Epithelial cell of prostate (primary cell): ENCODE data around the gene KRTAP9-1.
"Not testable (repeated sequence)": the region's sequence is repeated elsewhere in the genome, so short reads cannot be mapped to it uniquely, and the experiment has no call there.

Source experiments
- DNase-seq: peaks from one replicate; pipeline ENCODE4 v3.0.0-alpha.2; 2011; ENCODE audit warnings: low read depth, low spot score
- H3K27ac ChIP-seq: fragments of 450-650 bp; 2 replicates; pipeline ENCODE4 v1.5.1; 2017; ENCODE audit warnings: mild to moderate bottlenecking

Gene KRTAP9-1

DNA sequence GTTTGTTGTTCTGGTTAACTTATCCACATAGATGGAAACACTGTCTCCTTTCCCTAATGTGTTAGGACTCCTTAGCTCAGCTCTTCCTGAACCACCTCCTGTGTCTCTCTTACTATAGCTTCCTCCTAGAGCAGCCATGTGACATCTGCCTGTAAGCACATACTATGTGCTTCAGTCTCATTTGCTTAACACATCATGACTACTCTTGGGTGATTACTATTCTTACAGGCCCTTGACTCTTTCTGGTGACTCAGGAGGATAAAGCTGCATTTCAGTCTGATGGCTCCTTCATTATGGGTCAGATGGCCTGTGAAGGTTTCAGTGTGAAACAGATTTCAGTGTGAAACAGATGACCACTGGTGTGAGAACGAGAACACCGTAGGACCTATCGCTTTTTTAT, 11.3 kb upstream of the KRTAP9-1 start:
- DNase-seq = peak; percentile 51
- H3K27ac ChIP-seq = peak overlapping the region; percentile 60

- H3K27ac ChIP-seq = peak overlapping the region; percentile 60
- no peak for DNase-seq
Measured at GRCh38 chr17:41178843-41179616, 10.7 kb upstream of the KRTAP9-1 start.

DNA sequence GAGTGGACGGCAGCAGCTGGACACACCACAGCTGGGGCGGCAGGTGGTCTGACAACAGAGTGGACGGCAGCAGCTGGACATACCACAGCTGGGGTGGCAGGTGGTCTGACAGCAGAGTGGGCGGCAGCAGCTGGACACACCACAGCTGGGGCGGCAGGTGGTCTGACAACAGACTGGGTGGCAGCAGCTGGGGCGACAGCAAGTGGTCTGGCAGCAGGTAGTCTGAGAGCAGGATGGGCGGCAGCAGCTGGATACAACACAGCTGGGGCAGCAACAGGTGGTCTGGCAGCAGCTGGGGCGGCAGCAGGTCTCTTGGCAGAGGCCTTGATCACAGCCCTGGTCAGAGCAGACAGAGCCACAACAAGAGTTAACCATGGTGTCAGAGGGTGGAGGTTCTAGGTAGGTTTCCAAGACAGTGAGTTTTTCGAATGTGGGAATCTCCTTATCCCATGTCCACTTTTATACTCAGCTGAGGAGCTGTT, 5.2 kb upstream of the KRTAP9-1 start, which contains the start of gene KRTAP4-1:
Gene KRTAP4-1, minus strand, starts transcription at position 432 of the 482 bp plus-strand sequence. Its CDS starts 57 bp downstream, at position 375.
- no peak within 1 kb of the TSS for H3K27ac ChIP-seq
- no peak for DNase-seq

- H3K27ac ChIP-seq = no peak overlapping the region
- DNase-seq = no peak
Measured at GRCh38 chr17:41185001-41185400, 4.7 kb upstream of the KRTAP9-1 start.

- DNase-seq = no peak
Measured at GRCh38 chr17:41186872-41187271, 2.8 kb upstream of the KRTAP9-1 start.

DNA sequence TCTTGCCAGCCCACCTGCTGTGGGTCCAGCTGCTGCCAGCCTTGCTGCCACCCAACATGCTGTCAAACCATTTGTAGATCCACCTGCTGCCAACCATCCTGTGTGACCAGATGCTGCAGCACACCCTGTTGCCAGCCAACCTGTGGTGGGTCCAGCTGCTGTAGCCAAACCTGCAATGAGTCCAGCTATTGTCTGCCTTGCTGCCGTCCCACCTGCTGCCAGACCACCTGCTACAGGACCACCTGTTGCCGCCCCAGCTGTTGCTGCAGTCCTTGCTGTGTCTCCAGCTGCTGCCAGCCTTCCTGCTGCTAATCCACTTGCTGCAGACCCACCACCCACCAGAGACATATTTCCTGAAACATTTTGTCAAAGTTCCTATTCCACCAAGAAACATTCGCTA, 641 bp downstream of the KRTAP9-1 start:
- DNase-seq = no peak
- no peak overlapping the region for H3K27ac ChIP-seq

More at GRCh38 chr17:41186872-41187271, 2.8 kb upstream of the KRTAP9-1 start:
- H3K27ac ChIP-seq = no peak overlapping the region

DNA sequence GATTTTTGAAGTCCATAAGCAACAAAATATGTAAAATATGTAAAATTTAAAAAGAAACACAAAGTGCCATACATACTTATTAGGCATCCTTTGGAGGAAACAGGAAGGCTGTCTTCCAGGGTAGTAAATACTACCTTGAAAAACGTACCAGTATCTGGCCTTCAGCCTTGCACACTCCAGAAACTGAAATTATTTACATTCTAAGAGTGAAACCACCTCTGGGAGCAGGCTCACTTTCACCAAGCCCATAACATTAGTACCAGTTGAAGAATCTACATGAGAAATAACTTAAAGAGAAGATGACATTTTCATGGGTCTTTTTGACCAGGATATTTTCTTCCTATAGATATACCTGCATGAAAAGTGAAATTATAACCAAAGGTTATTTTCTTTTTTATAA, 6.4 kb downstream of the KRTAP9-1 start:
- DNase-seq = no peak

DNA sequence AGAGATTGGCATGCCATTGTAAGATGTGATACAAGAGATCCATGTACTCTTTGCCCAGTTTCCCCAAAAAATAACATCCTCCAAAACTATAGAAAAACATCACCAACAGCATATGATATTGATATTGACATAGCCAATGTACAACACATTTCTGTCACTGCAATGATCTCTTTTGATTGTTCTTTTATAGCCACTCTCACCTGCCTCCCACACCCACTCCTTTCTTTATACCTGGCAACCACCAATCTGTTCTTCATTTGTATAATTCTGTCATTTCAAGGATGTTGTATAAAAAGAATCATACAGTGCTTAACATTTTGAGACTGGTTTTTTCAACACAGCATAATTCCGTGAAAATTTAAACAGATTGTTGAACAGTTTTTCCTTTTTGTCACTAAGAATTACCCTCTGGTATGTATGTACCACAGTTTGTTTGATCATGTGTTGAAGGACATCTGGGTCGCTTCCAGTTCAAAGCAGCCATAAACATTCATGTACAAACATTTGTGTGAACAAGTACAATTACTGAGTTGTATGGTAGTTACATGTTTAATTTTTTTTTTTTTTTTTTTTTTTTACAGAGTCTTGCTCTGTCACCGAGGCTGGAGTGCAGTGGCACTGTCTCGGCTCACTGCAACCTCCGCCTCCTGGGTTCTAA, 9.9 kb downstream of the KRTAP9-1 start:
- H3K27ac ChIP-seq = no peak overlapping the region
- DNase-seq = no peak

More for the DNA sequence above, 6.4 kb downstream of the KRTAP9-1 start:
- no peak overlapping the region for H3K27ac ChIP-seq

DNA sequence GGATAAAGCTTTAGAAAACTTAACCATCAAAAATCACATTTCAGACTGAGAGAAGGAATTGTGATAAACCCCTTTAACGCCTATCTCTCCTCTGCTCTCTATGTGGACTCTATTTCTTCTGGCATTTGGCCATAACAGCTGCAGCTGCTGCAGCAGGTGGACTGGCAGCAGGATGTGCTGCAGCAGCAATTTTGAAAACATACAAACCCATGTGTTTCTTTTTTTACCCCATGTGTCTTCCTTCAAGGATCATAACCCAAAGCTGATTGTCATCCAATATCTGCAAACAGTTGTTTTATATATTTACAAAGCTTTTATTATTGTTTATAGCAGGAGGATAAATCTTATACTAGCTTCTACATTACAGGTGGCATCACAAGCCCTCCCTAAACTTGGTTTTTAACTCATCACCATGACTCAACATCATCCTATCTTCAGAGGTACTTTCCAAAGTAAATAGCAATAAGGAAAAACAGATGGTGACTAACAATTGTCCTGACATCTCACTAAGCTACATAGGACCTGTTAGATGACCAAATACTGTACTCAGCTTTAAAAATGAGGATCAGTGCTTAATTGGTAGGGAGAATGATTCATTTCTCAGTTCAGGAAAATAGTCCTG, 22.3 kb downstream of the KRTAP9-1 start:
- peak; percentile 53 for DNase-seq
- no peak overlapping the region for H3K27ac ChIP-seq

DNA sequence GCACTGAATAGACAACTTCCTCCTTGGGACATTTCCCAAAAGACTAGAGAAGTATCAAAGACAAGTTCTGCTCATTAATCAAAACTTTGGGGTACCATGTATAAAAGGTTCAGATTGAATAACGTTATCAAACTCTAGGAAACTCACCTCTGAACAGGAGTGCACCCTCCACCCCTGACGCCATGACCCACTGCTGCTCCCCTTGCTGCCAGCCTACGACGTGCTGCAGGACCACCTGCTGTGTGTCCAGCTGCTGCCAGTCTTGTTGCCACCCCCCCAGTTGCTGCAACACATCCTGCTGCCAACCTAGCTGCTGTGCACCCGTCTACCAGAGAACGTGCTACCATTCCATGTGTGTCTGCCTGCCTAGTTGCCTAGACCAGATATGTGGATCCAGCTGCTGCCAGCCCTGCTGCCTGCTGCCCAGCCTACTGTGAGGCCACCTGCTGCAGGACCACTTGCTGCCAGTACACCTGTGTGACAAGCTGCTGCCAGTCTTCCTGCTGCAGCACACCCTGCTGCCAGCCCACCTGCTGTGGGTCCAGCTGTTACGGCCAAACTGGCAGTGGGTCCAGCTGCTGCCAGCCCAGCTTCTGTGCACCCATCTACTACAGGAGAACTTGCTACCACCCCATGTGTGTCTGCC, 23.0 kb downstream of the KRTAP9-1 start:
- no peak for DNase-seq
- H3K27ac ChIP-seq = no peak overlapping the region

GRCh38 chr17:41215681-41216080, 26.0 kb downstream of the KRTAP9-1 start:
- no peak for DNase-seq
- no peak overlapping the region for H3K27ac ChIP-seq

- no peak for DNase-seq
- H3K27ac ChIP-seq = no peak overlapping the region
Measured at GRCh38 chr17:41223821-41224220, 34.1 kb downstream of the KRTAP9-1 start.

- no peak overlapping the region for H3K27ac ChIP-seq
- DNase-seq = no peak
Measured at GRCh38 chr17:41226051-41226450, 36.4 kb downstream of the KRTAP9-1 start.

GRCh38 chr17:41226598-41227095, 37.0 kb downstream of the KRTAP9-1 start, which contains the start of gene KRTAP9-2:
TSS of gene KRTAP9-2 (plus strand) at chr17:41226648. CDS start at chr17:41226655, 7 bp downstream.
- not testable (repeated sequence) for DNase-seq, H3K27ac ChIP-seq

- no peak for DNase-seq
- H3K27ac ChIP-seq = no peak overlapping the region
Measured at GRCh38 chr17:41230094-41230493, 40.4 kb downstream of the KRTAP9-1 start.

- DNase-seq = no peak
- no peak overlapping the region for H3K27ac ChIP-seq
Measured at GRCh38 chr17:41231731-41232130, 42.0 kb downstream of the KRTAP9-1 start.

DNA sequence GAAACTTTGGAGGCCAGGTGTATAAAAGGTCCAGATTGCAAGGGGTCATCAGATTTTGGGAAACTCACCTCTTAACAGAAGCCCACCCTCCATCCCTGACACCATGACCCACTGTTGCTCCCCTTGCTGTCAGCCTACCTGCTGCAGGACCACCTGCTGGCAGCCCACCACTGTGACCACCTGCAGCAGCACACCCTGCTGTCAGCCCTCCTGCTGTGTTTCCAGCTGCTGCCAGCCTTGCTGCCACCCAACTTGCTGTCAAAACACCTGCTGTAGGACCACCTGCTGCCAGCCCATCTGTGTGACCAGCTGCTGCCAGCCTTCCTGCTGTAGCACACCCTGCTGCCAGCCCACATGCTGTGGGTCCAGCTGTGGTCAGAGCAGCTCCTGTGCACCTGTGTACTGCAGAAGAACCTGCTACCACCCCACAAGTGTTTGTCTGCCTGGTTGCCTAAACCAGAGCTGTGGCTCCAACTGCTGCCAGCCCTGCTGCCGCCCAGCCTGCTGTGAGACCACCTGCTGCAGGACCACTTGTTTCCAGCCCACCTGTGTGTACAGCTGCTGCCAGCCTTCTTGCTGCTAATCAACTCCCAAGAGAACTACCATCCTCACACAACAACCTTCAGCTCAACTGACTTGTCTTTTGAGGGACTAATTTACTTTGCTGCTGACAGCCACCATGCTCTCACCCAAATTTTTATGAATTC, 42.9 kb downstream of the KRTAP9-1 start, which contains the start of gene KRTAP9-3:
Gene KRTAP9-3, plus strand, starts transcription at position 51 of the 707 bp plus-strand sequence. Its CDS starts 53 bp downstream, at position 104.
- not testable (repeated sequence) for H3K27ac ChIP-seq, DNase-seq

GRCh38 chr17:41237116-41237515, 47.4 kb downstream of the KRTAP9-1 start:
- DNase-seq, H3K27ac ChIP-seq: not testable (repeated sequence)

DNA sequence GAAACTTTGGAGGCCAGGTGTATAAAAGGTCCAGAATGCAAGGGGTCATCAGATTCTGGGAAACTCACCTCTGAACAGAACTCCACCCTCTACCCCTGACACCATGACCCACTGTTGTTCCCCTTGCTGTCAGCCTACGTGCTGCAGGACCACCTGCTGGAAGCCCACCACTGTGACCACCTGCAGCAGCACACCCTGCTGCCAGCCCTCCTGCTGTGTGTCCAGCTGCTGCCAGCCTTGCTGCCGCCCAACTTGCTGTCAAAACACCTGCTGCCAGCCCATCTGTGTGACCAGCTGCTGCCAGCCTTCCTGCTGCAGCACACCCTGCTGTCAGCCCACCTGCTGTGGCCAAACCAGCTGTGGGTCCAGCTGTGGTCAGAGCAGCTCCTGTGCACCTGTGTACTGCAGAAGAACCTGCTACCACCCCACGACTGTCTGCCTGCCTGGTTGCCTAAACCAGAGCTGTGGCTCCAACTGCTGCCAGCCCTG, 48.3 kb downstream of the KRTAP9-1 start, which contains the start of gene KRTAP9-8:
Gene KRTAP9-8, plus strand, starts transcription at position 51 of the 489 bp plus-strand sequence. Its CDS starts 53 bp downstream, at position 104.
- not testable (repeated sequence) for DNase-seq, H3K27ac ChIP-seq
